H1 (cell line): ENCODE results near the gene PPP2R2B. TPM values are rescaled to one million over a fixed set of nuclear protein-coding genes. Genes with fewer than 3 reads are reported as not detected.
"Not testable (repeated sequence)": the region's sequence is repeated elsewhere in the genome, so short reads cannot be mapped to it uniquely, and the experiment has no call there.

Source experiments
- CTCF ChIA-PET: fragments of 300-600 bp; sonication (Branson Sonifier 250); formaldehyde crosslinking; loops from one replicate; lab custom pipeline; 2021; ENCODE audit not compliant: partially characterized antibody; lab: Charles Lee
- POLR2A ChIA-PET: fragments of 300-600 bp; sonication (Branson Sonifier 250); formaldehyde crosslinking; loops from one replicate; lab custom pipeline; 2021; ENCODE audit warnings: inconsistent platforms; ENCODE audit not compliant: partially characterized antibody; lab: Charles Lee
- DNase-seq, 2 experiments: peaks; one replicate each; pipeline versions ENCODE4 v3.0.0 to v3.0.0-alpha.2; 2010 to 2022; ENCODE audit warnings: low spot score in 2 of 2, low read depth in 1 of 2, mixed read lengths in 1 of 2
- FAIRE-seq: peaks from 2 replicates; lab custom pipeline; 2011; peaks lifted over from hg19 to GRCh38; lab: Jason Lieb, UNC
- H2AFZ ChIP-seq: 2 replicates; pipeline ENCODE4 v1.8.1; 2012; ENCODE audit warnings: low read length, inconsistent platforms
- H2AK5ac ChIP-seq: 2 replicates; pipeline ENCODE4 v1.6.1; 2013; ENCODE audit warnings: low read depth, low read length
- H2BK120ac ChIP-seq: replicated peaks from 2 replicates; pipeline ENCODE3; 2013; ENCODE audit warnings: low read depth, low read length, inconsistent platforms
- H2BK12ac ChIP-seq: 2 replicates; pipeline ENCODE4 v1.6.1; 2013; ENCODE audit warnings: low read depth, low read length
- H2BK15ac ChIP-seq: 2 replicates; pipeline ENCODE4 v1.6.1; 2013; ENCODE audit warnings: low read length
- H2BK20ac ChIP-seq: 2 replicates; pipeline ENCODE4 v1.6.1; 2013; ENCODE audit warnings: low read length
- H2BK5ac ChIP-seq: 2 replicates; pipeline ENCODE4 v1.6.1; 2013; ENCODE audit warnings: low read depth, low read length
- H3K14ac ChIP-seq: 2 replicates; pipeline ENCODE4 v1.6.1; 2013; ENCODE audit warnings: inconsistent platforms; ENCODE audit not compliant: insufficient read length
- H3K18ac ChIP-seq: 2 replicates; pipeline ENCODE4 v1.6.1; 2013; ENCODE audit warnings: low read length; ENCODE audit errors: extremely low read depth
- H3K23ac ChIP-seq: 2 replicates; pipeline ENCODE4 v1.6.1; 2013; ENCODE audit warnings: inconsistent platforms; ENCODE audit not compliant: insufficient read length
- H3K23me2 ChIP-seq: 2 replicates; pipeline ENCODE4 v1.6.1; 2013; ENCODE audit warnings: low read depth, low read length
- H3K27ac ChIP-seq: 2 replicates; pipeline ENCODE4 v1.6.1; 2011; ENCODE audit warnings: low read depth, low read length, inconsistent platforms
- H3K27me3 ChIP-seq, 4 experiments: replicated peaks in 1 of 4; 1 replicate in 1 of 4; 2 replicates in 3 of 4; pipeline versions ENCODE4 v1.6.1 to v1.8.1; 2011 to 2013; ENCODE audit warnings: low read length in 3 of 4, mild to moderate bottlenecking in 3 of 4, inconsistent platforms in 2 of 4, mixed read lengths in 2 of 4, moderate library complexity in 1 of 4; ENCODE audit not compliant: control insufficient read depth in 3 of 4, insufficient read depth in 3 of 4; ENCODE audit errors: extremely low read depth in 1 of 4
- H3K36me3 ChIP-seq, 4 experiments: 2 replicates each; pipeline versions ENCODE4 v1.6.1 to v1.8.1; 2011 to 2013; ENCODE audit warnings: mild to moderate bottlenecking in 4 of 4, low read length in 3 of 4, moderate library complexity in 2 of 4, control low read depth in 1 of 4, inconsistent platforms in 1 of 4; ENCODE audit not compliant: insufficient read depth in 4 of 4, control insufficient read depth in 2 of 4
- H3K4ac ChIP-seq: replicated peaks from 2 replicates; pipeline ENCODE3; 2013; ENCODE audit warnings: low read length, low read depth, mixed read lengths, inconsistent platforms; ENCODE audit not compliant: insufficient read length
- H3K4me1 ChIP-seq, 4 experiments: replicated peaks in 1 of 4; 1 replicate in 1 of 4; 2 replicates in 3 of 4; pipeline versions ENCODE4 v1.6.1 to v1.8.1; 2011 to 2013; ENCODE audit warnings: low read length in 3 of 4, inconsistent platforms in 2 of 4, mixed read lengths in 1 of 4; ENCODE audit not compliant: insufficient read depth in 4 of 4, control insufficient read depth in 3 of 4
- H3K4me2 ChIP-seq, 2 experiments: 2 replicates each; pipeline versions ENCODE4 v1.6.1 to v1.8.1; 2011 to 2013; ENCODE audit warnings: low read depth in 2 of 2, low read length in 2 of 2, control low read depth in 1 of 2, inconsistent platforms in 1 of 2, mild to moderate bottlenecking in 1 of 2; ENCODE audit not compliant: insufficient read depth in 1 of 2
- H3K4me3 ChIP-seq, 4 experiments: fragments of 200-600, 300-600 bp in 1 of 4; sonication (generic), shearing (Covaris generic), sonication (Bioruptor Twin) in 1 of 4; 2 replicates each; pipeline versions ENCODE4 v1.5.1 to v1.8.1; 2011 to 2016; ENCODE audit warnings: low read length in 4 of 4, low read depth in 3 of 4, control low read depth in 2 of 4, inconsistent platforms in 2 of 4, mild to moderate bottlenecking in 2 of 4, mixed read lengths in 1 of 4, moderate library complexity in 1 of 4; ENCODE audit not compliant: insufficient read depth in 2 of 4; ENCODE audit errors: extremely low read depth in 1 of 4
- H3K56ac ChIP-seq: replicated peaks from 2 replicates; pipeline ENCODE3; 2013; ENCODE audit warnings: low read depth, mild to moderate bottlenecking, mixed read lengths, low read length, inconsistent platforms; ENCODE audit not compliant: insufficient read length
- H3K79me1 ChIP-seq: 2 replicates; pipeline ENCODE4 v1.6.1; 2013; ENCODE audit warnings: low read depth, low read length, control low read depth
- H3K79me2 ChIP-seq, 2 experiments: 2 replicates each; pipeline versions ENCODE4 v1.6.1 to v1.8.1; 2012 to 2013; ENCODE audit warnings: low read length in 2 of 2, mild to moderate bottlenecking in 2 of 2, inconsistent platforms in 1 of 2; ENCODE audit not compliant: insufficient read depth in 2 of 2, control insufficient read depth in 1 of 2
- H3K9ac ChIP-seq, 4 experiments: replicated peaks in 1 of 4; 1 replicate in 1 of 4; 2 replicates in 3 of 4; pipeline versions ENCODE4 v1.6.1 to v1.8.1; 2011 to 2013; ENCODE audit warnings: low read depth in 3 of 4, low read length in 3 of 4, control low read depth in 2 of 4, mild to moderate bottlenecking in 2 of 4, moderate library complexity in 2 of 4, inconsistent platforms in 1 of 4; ENCODE audit errors: extremely low read depth in 1 of 4
- H3K9me3 ChIP-seq, 2 experiments: 2 replicates each; pipeline versions ENCODE4 v1.6.1 to v1.8.1; 2012 to 2013; ENCODE audit warnings: mild to moderate bottlenecking in 2 of 2, moderate library complexity in 2 of 2, control low read depth in 1 of 2, inconsistent platforms in 1 of 2, low read depth in 1 of 2, low read length in 1 of 2, mixed read lengths in 1 of 2; ENCODE audit not compliant: insufficient read depth in 2 of 2
- H4K20me1 ChIP-seq, 2 experiments: replicated peaks in 1 of 2; 2 replicates each; pipeline versions ENCODE3 to v1.8.1; 2011 to 2013; ENCODE audit warnings: inconsistent platforms in 2 of 2, low read length in 2 of 2, mild to moderate bottlenecking in 1 of 2; ENCODE audit not compliant: insufficient read depth in 2 of 2, control insufficient read depth in 1 of 2
- H4K5ac ChIP-seq: 2 replicates; pipeline ENCODE4 v1.6.1; 2013; ENCODE audit warnings: low read length, low read depth, mixed read lengths, inconsistent platforms; ENCODE audit not compliant: insufficient read length
- H4K8ac ChIP-seq: 2 replicates; pipeline ENCODE4 v1.8.0; 2013; ENCODE audit warnings: mild to moderate bottlenecking, moderate library complexity, low read length, inconsistent platforms; ENCODE audit not compliant: insufficient read depth; ENCODE audit errors: extremely low read depth
- H4K91ac ChIP-seq: replicated peaks from 2 replicates; pipeline ENCODE3; 2013; ENCODE audit warnings: low read length, mixed read lengths, inconsistent platforms; ENCODE audit not compliant: insufficient read length
- YY1 ChIP-seq: IDR thresholded peaks from 2 replicates; pipeline ENCODE4 v1.6.1; 2011; ENCODE audit warnings: low read depth, mild to moderate bottlenecking, low read length
- WGBS, 2 experiments: shearing (Covaris generic) in 1 of 2; methylation state at CpG; one replicate each; pipeline versions ENCODE4 v1.1.6 to v1.1.7; 2013 to 2015; ENCODE audit warnings: low lambda C conversion rate in 2 of 2, mixed read lengths in 2 of 2, inconsistent platforms in 1 of 2, low coverage in 1 of 2, missing lambda C conversion rate in 1 of 2; ENCODE audit not compliant: insufficient replicate concordance in 2 of 2, insufficient coverage in 1 of 2, insufficient read length in 1 of 2; ENCODE audit errors: extremely low coverage in 1 of 2, missing lambda C conversion rate in 1 of 2; 5-methylcytosine and 5-hydroxymethylcytosine counted together
- polyA plus RNA-seq, 7 experiments: library from polyadenylated mRNA; depleted of rRNA in 3 of 7; stranded (reverse) in 5 of 7; unstranded in 2 of 7; fragments of >200 nt in 5 of 7; fragments of 200-250 nt in 2 of 7; gene quantifications; 1 replicate in 5 of 7; 2 replicates in 1 of 7; 4 replicates in 1 of 7; pipeline versions ENCODE4 v1.2.1 to v1.2.3, GENCODE V29; 2011 to 2013; ENCODE audit warnings: missing spikeins in 2 of 7, mixed read lengths in 2 of 7
- total RNA-seq: library from RNA; stranded (reverse); fragmentation: NEBNext Ultra II Directional; extraction: Animal tissue kit (Norgen Biotek cat#: 25700); gene quantifications from 2 replicates; pipeline ENCODE4 v1.2.1, GENCODE V29; 2021

The PPP2R2B gene
- total and polyA plus RNA-seq, 2 of the 8 experiments (the other 6 are each of a cell fraction or from before 2014, with no cell fraction given), result 21.1 to 37.1 TPM

GRCh38 chr5:146609731-146610130 lies 268.8 kb downstream of the PPP2R2B start:
- H2BK120ac ChIP-seq, H2AFZ ChIP-seq, H3K4me1 ChIP-seq, H3K9ac ChIP-seq, H4K20me1 ChIP-seq, CTCF ChIA-PET, H3K27ac ChIP-seq, H4K5ac ChIP-seq, H3K18ac ChIP-seq, H3K56ac ChIP-seq, H3K4ac ChIP-seq, H3K9me3 ChIP-seq, H4K8ac ChIP-seq, H3K36me3 ChIP-seq, H2BK5ac ChIP-seq, H2BK20ac ChIP-seq, H3K79me1 ChIP-seq, H4K91ac ChIP-seq, H2BK12ac ChIP-seq, H3K23ac ChIP-seq, H2BK15ac ChIP-seq, H3K4me3 ChIP-seq, H3K79me2 ChIP-seq, H3K23me2 ChIP-seq, FAIRE-seq, H2AK5ac ChIP-seq, H3K14ac ChIP-seq, H3K4me2 ChIP-seq, H3K27me3 ChIP-seq: not testable (repeated sequence)
- 0 out of 2 replicates have a peak, but pooled peaks have one; percentile 11 for TF ChIP-seq YY1
- peak in 1 of 2 experiments; percentile 58 for DNase-seq
- WGBS, 2 experiments, result 25% methylated on average over 4 of the region's 17 CpGs; no CpG with 5 or more reads in 1 of the 2 experiments
- POLR2A ChIA-PET, result interaction anchor here (1.1 to 1.3 kb wide), 2 partner anchors 11 to 591 kb away, joined by 3 to 5 read pairs; no protein-coding TSS in a partner anchor
